GM18907 (cell line): ENCODE data around the gene PTGDS.

ENCODE experiments used
- ATAC-seq: cut with Tn5 transposase; IDR thresholded peaks from one replicate; pipeline ENCODE4 v1.9.1; 2021; ENCODE audit warnings: mild to moderate bottlenecking, moderate library complexity; ENCODE audit not compliant: unreplicated experiment

The PTGDS gene

GRCh38 chr9:137007108-137007815 lies 30.0 kb downstream of the PTGDS start:
- ATAC-seq: no peak

DNA sequence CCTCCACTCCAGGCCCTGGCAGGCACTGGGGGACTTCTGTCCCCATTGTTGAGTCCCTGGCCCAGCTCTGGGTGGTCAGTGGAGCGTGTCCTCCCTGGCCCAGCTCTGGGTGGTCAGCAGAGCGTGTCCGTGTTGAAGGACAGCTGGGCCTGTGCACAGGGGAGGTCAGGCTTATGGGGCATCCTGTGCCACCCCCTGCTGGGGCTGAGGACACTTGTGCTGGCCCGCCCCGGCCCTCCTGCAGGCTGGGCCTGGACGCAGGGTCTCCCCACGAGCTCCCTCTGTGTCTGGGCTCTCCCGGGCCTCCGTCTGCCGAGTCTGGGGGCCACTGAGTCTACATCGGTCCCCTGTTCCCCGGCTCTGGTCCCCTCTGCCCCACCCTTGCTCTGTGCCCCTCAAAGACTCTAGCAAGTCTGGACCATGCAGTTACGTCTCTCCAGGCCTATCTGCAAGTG lies 30.5 kb downstream of the PTGDS start:
- no peak for ATAC-seq

DNA sequence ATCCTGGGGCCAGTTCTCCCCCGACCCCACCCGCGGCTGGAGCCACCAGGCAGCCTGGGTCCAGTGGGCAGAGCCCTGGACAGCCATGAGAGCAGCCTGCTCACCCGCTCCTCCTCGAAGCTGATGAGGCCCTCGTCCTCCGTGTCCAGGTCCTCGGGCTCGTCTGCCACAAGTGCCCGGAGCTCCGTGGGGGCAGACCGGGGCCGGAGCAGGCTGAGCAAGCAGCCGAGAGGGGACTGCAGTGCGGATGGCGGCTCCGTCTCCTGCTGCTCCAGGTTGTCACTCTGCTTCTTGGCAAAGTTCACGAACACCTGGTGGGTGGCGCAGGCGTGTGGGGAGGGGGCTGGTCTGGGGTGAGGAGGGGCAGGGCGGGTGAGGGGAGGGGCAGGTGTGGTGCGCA lies 31.0 kb downstream of the PTGDS start:
- ATAC-seq: no peak

- ATAC-seq: no peak
Measured at GRCh38 chr9:137009217-137009616, 31.9 kb downstream of the PTGDS start.

- no peak for ATAC-seq
Measured at GRCh38 chr9:137009938-137010732, 32.8 kb downstream of the PTGDS start.

DNA sequence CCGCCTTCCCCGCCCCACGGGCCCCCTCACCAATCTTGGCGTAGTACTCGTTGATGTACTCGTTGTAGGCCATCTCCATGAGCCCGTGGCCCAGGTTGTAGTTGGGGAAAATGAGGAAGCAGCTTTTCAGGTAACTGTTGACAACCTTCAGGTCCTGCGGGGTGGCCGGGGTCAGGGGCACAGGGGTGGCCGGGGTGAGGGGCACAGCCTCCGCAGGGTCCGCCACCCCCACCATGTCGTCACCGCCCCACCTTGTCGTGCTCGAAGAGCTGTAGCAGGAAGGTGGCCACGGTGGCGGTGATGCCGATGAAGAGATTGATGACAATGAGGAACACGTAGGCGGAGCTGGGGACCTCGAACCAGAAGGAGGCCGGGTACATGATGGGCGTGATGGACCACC lies 33.9 kb downstream of the PTGDS start:
- ATAC-seq: no peak

DNA sequence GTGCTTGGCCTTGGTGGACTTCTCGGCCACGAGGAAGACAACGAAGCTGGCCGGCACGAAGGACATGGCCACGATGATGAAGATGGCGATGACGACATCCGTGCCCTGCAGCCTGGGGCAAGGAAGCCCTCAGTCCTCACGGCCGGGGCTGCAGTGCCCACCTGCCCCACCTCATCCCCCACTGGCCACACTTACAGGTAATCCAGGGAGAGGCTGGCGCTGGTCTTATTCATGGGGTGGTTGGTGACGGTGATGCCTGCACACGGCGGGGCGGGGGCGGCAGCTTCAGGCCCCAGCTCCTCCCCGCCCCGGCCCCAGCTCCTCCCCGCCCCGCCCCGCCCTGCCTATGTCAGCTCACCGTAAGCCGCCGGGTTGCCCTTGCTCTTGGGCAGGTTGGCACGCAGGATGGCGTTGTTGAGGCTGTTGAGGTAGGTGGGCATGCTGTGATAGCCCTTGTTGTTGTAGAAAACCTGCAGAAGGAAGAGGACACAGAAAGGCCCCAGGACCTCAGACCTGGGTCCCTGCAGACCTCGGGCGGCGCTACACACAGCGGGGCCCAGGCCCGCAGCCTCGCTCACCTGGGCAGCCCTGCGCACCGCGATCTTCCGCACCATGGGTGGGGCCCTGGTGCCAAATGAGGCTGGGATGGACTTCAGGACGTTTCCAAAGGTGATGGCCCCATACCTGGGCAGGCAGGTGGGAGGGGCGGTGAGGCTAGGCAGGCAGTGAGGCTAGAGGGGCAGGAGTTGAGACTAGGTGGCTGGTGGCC lies 34.8 kb downstream of the PTGDS start:
- ATAC-seq: no peak

DNA sequence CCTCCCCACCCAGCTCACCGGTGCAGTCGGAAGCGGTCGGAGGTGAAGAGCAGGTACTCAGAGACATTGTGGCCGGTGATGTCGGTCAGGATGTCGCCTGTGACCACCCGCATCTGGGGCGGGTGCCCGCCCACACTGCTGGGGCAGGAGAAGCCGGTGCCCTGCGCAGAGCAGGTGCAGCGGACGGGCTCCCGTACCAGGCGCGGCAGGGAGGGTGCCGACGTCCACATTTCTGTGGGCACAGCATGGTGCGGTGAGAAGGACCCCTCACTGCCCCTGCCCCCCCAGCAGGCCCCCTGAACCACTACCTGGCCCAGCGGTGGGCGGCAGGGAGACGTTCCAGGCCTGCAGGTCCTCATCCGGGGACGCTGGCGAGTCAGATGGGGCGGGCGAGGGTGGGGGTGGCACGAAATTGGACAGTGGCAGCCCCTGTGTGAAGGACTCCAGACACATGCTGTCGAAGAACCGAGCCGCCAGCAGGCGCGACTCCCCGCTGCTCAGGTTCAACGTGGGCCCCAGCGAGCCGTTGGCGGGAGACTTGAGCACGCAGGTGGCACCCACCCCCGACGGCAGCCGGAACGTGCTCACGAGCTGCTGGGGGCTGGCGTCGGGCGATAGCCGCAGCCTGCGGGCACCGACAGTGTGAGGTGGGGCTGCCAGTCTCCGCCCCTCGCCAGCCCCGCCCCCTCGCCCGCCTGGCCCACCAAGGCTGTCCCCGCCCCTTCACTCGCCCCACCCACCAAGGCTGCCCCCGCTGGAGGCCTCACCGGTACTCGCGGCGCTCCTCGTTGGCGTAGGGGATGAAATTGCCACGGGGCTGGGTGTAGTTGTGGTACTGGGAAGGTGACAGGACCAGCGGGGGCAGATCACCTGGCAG lies 35.6 kb downstream of the PTGDS start:
- ATAC-seq: no peak

GRCh38 chr9:137013571-137013940 lies 36.3 kb downstream of the PTGDS start:
- no peak for ATAC-seq

DNA sequence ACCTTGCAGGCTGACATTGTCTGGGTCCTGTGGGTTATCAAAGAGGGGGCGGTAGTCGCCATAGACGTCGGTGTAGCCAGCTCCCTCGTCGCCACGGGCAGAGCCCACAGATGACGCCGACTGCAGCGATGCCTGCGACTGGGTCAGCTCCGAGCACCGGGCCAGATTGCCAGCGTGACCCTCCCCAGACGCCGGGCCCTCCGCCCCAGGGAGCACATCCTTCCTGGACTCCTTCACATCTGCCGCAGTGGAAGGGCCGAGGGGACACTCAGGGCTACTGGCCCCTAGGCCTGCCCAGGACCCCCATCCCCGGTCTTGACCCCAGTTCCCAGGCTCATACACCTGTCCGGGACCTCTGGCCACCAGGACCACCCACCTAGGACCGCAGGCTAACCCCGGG lies 36.9 kb downstream of the PTGDS start:
- ATAC-seq: no peak

DNA sequence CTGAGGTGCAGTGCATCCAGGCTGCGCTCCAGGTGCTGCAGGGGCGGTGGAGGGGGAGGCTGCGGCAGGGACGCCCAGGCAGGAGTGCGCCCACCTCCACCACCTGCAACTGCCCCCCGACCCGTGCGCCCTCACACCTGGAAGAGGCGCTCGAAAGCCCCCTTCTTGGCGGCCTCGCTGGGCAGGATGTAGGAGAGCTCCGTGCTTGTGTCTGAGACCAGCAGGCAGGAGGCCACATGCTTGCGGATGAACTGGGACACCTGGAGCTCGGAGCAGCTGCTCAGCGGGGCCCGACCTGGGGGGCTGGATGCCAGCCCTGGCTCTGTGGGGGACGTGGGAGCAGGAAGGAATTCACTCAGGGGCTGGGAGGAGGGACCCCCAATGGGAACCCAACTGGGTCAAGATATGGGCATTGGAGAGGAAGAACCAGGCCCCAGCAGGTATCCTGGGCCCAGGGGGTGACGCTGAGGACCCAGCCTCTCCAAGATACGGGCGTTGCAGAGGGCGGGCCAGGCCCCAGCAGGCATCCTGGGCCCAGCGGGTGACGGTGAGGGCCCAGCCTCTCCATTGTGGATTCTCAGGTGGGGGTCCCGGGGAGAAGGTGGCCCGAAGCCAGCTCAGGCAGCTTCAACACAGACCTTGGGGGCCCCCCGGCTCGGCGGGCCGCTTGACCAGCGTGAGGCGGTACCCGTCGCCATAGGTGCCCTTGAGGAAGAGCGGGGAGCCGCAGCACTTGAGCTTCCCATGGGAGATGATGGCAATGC lies 37.7 kb downstream of the PTGDS start:
- no peak for ATAC-seq

DNA sequence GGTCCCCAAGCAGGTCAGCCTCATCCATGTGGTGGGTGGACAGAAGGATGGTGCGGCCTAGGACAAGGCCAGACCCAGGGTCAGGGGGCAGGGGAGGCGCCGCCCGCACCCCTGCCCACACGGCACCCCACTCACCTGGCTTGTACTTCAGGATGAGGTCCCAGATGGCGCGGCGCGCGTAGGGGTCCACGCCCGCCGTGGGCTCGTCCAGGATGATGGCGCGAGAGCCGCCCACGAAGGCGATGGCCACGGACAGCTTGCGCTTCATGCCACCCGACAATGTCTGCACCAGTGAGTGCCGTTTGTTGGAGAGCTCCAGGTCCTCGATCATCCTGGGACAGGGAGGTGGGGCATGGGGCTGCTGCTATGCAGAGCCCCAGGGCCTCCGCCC lies 38.2 kb downstream of the PTGDS start:
- no peak for ATAC-seq

GRCh38 chr9:137015976-137016375 lies 38.7 kb downstream of the PTGDS start:
- ATAC-seq: no peak

GRCh38 chr9:137016436-137016835 lies 39.1 kb downstream of the PTGDS start:
- no peak for ATAC-seq

GRCh38 chr9:137017071-137017470 lies 39.8 kb downstream of the PTGDS start:
- ATAC-seq: no peak

- ATAC-seq: no peak
Measured at GRCh38 chr9:137017791-137018497, 40.6 kb downstream of the PTGDS start.

DNA sequence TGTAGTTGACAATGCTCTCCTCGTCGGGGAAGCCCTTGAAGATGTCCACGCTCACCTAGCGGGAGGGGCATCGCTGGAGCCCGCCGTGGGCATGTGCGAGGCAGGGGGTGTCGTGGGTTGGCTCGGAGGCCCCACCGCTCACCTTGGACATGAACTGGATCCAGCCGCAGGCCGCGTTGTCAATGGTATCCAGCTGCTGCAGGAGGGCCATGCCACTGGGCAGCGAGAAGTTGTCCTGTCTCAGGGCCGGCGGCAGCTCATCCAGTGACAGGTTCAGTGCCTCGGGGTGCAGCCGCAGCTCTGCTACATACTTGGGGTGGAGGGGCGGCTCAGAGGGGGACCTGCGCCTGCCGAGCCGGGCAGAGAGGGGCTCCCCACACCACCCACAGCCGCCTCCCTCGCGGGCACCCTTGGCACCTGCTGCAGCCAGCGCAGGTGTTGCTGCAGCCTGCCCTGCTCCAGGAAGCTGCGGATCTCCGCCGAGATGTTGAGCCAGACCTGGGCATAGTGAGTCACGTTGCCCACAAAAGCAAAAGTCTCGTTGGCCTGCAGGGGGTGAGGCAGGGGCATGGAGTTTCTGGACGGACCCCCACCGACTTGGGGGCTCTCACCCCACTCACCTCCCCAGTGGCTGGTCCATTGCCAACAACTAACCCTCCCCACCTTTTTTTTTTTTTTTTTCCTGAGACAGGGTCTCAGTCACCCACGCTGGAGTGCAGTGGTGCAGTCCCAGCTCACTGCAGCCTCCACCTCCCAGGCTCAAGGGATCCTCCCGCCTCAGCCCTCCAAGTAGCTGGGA lies 41.7 kb downstream of the PTGDS start:
- no peak for ATAC-seq

DNA sequence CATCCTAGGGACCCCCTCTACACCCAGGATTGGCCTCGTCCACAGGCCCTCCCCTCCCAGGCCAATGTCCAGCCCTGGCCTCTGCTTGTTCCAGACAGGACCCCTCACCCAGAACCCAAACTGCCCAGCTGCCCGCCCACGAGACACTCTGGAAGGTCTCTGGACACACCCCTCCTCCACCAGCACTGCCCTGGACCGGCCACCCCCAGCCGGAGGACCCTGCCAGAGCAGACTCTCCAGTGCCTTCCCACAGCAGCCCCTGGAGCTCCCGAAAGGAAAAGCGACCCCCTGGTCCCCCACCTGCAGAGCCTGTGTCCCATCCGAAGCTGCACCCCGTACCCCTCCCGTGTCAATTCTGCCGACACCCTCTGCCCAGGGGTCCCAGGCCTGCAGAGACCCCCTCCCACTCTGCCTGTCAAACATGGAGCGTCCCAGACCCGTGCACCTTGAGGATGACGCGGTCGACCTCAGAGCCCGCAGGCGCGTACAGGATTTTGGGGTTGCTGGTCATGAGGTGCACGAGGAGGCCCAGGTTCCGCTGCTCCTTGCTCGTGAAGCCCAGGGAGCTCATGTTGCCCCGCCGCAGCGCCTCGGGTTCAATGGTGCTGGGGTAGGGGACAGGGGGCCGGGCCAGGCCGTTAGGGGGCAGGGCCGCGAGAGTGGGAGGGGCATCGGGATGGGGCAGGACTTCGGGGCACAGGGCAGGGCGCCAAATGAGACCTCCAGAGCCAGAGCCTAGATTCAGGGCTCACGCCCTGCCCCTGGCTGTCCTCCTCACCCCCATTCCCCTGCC lies 42.8 kb downstream of the PTGDS start:
- ATAC-seq: no peak
